Endothelial cell of umbilical vein (primary cell): Measurements from ENCODE around the gene TRPM8. TPM values are rescaled to one million over a fixed set of nuclear protein-coding genes. Genes with fewer than 3 reads are reported as not detected.

Source experiments
- BruUV-seq: library from RNA; stranded (reverse); fragments of 400-500 nt; replicated peaks from 2 replicates; lab custom pipeline; 2021; lab: Mats Ljungman, UMichigan
- CTCF ChIA-PET: fragments of 300-600, 350-600 bp; sonication (Branson Sonifier 250); formaldehyde crosslinking; loops from one replicate; lab custom pipeline; 2021; ENCODE audit warnings: antibody characterized with exemption, inconsistent platforms; lab: Charles Lee
- POLR2A ChIA-PET: fragments of 300-600, 350-600 bp; sonication (Branson Sonifier 250); formaldehyde crosslinking; loops from one replicate; lab custom pipeline; 2021; ENCODE audit warnings: antibody characterized with exemption, inconsistent platforms; lab: Charles Lee
- DNase-seq: peaks from one replicate; pipeline ENCODE4 v3.0.0-alpha.2; 2011; ENCODE audit warnings: low read depth, low spot score
- FAIRE-seq: peaks from 2 replicates; lab custom pipeline; 2011; peaks lifted over from hg19 to GRCh38; lab: Jason Lieb, UNC
- H2AFZ ChIP-seq: 2 replicates; pipeline ENCODE4 v1.6.0; 2012; ENCODE audit warnings: low read depth, low read length, control low read depth, inconsistent platforms
- H3K27ac ChIP-seq: 2 replicates; pipeline ENCODE4 v1.5.1; 2011; ENCODE audit warnings: low read depth, mild to moderate bottlenecking, control low read depth, low read length, moderate library complexity; ENCODE audit not compliant: insufficient read depth
- H3K27me3 ChIP-seq, 2 experiments: 2 replicates each; pipeline versions ENCODE4 v1.6.0 to v1.6.1; 2011; ENCODE audit warnings: low read length in 2 of 2, mixed read lengths in 1 of 2; ENCODE audit not compliant: control insufficient read depth in 2 of 2, insufficient read depth in 2 of 2
- H3K36me3 ChIP-seq, 2 experiments: 2 replicates in 1 of 2; 3 replicates in 1 of 2; pipeline ENCODE4 v1.5.1; 2011; ENCODE audit warnings: low read length in 2 of 2, mild to moderate bottlenecking in 1 of 2, moderate library complexity in 1 of 2; ENCODE audit not compliant: control insufficient read depth in 2 of 2, insufficient read depth in 2 of 2; ENCODE audit errors: extremely low read depth in 1 of 2
- H3K4me1 ChIP-seq: 3 replicates; pipeline ENCODE4 v1.5.1; 2011; ENCODE audit warnings: mild to moderate bottlenecking, low read length; ENCODE audit not compliant: control insufficient read depth, insufficient read depth; ENCODE audit errors: extremely low read depth
- H3K4me2 ChIP-seq: 2 replicates; pipeline ENCODE4 v1.6.1; 2011; ENCODE audit warnings: low read length, control low read depth, mixed read lengths; ENCODE audit not compliant: insufficient read depth
- H3K4me3 ChIP-seq, 3 experiments: fragments of 200-600 bp in 1 of 3; sonication (generic), shearing (Covaris generic) in 1 of 3; replicated peaks in 1 of 3; 2 replicates each; pipeline ENCODE4 v1.5.1; 2011 to 2016; ENCODE audit warnings: control low read depth in 3 of 3, low read length in 3 of 3, mild to moderate bottlenecking in 2 of 3, inconsistent platforms in 1 of 3, low read depth in 1 of 3, moderate library complexity in 1 of 3; ENCODE audit not compliant: insufficient read depth in 1 of 3
- H3K79me2 ChIP-seq: 2 replicates; pipeline ENCODE4 v1.6.0; 2012; ENCODE audit warnings: low read length, inconsistent platforms; ENCODE audit not compliant: control insufficient read depth, insufficient read depth
- H3K9ac ChIP-seq: replicated peaks from 2 replicates; pipeline ENCODE3; 2011; ENCODE audit warnings: low read length, control low read depth; ENCODE audit not compliant: insufficient read depth; ENCODE audit errors: extremely low read depth
- H3K9me1 ChIP-seq: replicated peaks from 3 replicates; pipeline ENCODE4 v1.6.0; 2011; ENCODE audit warnings: mild to moderate bottlenecking, low read length; ENCODE audit not compliant: control insufficient read depth, insufficient read depth; ENCODE audit errors: extremely low read depth
- H3K9me3 ChIP-seq: replicated peaks from 2 replicates; pipeline ENCODE4 v1.5.1; 2012; ENCODE audit warnings: low read length, inconsistent platforms; ENCODE audit not compliant: control insufficient read depth, insufficient read depth
- H4K20me1 ChIP-seq: replicated peaks from 2 replicates; pipeline ENCODE3; 2011; ENCODE audit warnings: mild to moderate bottlenecking, low read length; ENCODE audit not compliant: control insufficient read depth, insufficient read depth; ENCODE audit errors: extremely low read depth
- CTCF ChIP-seq, 2 donors: IDR thresholded peaks; 1 replicate in 1 of 2; 2 replicates in 1 of 2; pipeline ENCODE4 v1.5.1; 2011; ENCODE audit warnings: low read length in 2 of 2, mild to moderate bottlenecking in 2 of 2, moderate library complexity in 2 of 2, control low read depth in 1 of 2, inconsistent platforms in 1 of 2, low read depth in 1 of 2; ENCODE audit not compliant: insufficient read depth in 1 of 2; ENCODE audit errors: extremely low read depth in 1 of 2
- EZH2 ChIP-seq: IDR thresholded peaks from 2 replicates; pipeline ENCODE4 v1.6.1; 2012; ENCODE audit warnings: borderline replicate concordance, low read depth, mild to moderate bottlenecking, moderate library complexity, low read length, inconsistent platforms; ENCODE audit not compliant: severe bottlenecking
- FOS ChIP-seq: IDR thresholded peaks from 2 replicates; pipeline ENCODE4 v1.6.1; 2011; ENCODE audit warnings: mild to moderate bottlenecking, low read length, moderate library complexity, borderline replicate concordance; ENCODE audit not compliant: insufficient read depth
- GATA2 ChIP-seq: IDR thresholded peaks from 2 replicates; pipeline ENCODE4 v1.7.0; 2011; ENCODE audit warnings: low read depth, mild to moderate bottlenecking, moderate library complexity, mixed read lengths, low read length; ENCODE audit not compliant: insufficient read length, insufficient read depth
- JUN ChIP-seq: IDR thresholded peaks from 2 replicates; pipeline ENCODE4 v1.6.1; 2011; ENCODE audit warnings: borderline replicate concordance, low read depth; ENCODE audit not compliant: insufficient read length, insufficient read depth
- MAX ChIP-seq: IDR thresholded peaks from 2 replicates; pipeline ENCODE4 v1.6.1; 2011; ENCODE audit not compliant: insufficient read depth, insufficient read length
- MYC ChIP-seq: IDR thresholded peaks from one replicate; pipeline ENCODE4 v1.6.1; 2011; ENCODE audit warnings: mild to moderate bottlenecking, low read depth, low read length
- POLR2A ChIP-seq: IDR thresholded peaks from 2 replicates; pipeline ENCODE4 v1.6.1; 2012; ENCODE audit warnings: low read depth, mild to moderate bottlenecking, control low read depth, low read length
- POLR2AphosphoS5 ChIP-seq: IDR thresholded peaks from 2 replicates; pipeline ENCODE4 v1.6.1; 2012; ENCODE audit warnings: low read depth, mild to moderate bottlenecking, control low read depth, low read length, moderate library complexity; ENCODE audit not compliant: insufficient read depth
- dilution Hi-C: fragments of 300-500 bp; cut with MboI; formaldehyde crosslinking; loops from one replicate; pipeline ENCODE4 v1.15.0; 2019; ENCODE audit warnings: low sequenced_read_pairs; ENCODE audit not compliant: extremely low pct_ligation_motif_present
- intact Hi-C: fragments of 100-400 bp; cut with micrococcal nuclease; formaldehyde crosslinking; loops from one replicate; pipeline ENCODE4 v1.10.0; 2022
- polyA plus RNA-seq, 4 experiments: library from polyadenylated mRNA; depleted of rRNA in 3 of 4; stranded (reverse) in 3 of 4; unstranded in 1 of 4; fragments of >200 nt; gene quantifications; 2 replicates each; pipeline versions ENCODE4 v1.2.1 to v1.2.3, GENCODE V29; 2011 to 2012; ENCODE audit warnings: missing spikeins in 1 of 4
- total RNA-seq: library from RNA; stranded (reverse); gene quantifications from 2 replicates; pipeline ENCODE4 v1.2.3, GENCODE V29; 2021

TRPM8 gene
- total and polyA plus RNA-seq, 2 donors (not counting 3 experiments of a cell fraction or from before 2014, with no cell fraction given) = not detected

GRCh38 chr2:233882353-233882752 lies 34.8 kb upstream of the TRPM8 start:
- ChIA-PET CTCF (no interaction called here), POLR2A (no interaction called here)
- no peak overlapping the region for H3K4me3 ChIP-seq
- no peaks in the 10 kb centered on the region for H3K27me3 ChIP-seq
- no peaks in the 10 kb centered on the region for H3K36me3 ChIP-seq
- DNase-seq = no peak
- no peak overlapping the region for H3K9ac ChIP-seq
- intact Hi-C loops (no loop called here), dilution Hi-C loops (no loop called here)
- H4K20me1 ChIP-seq = no peaks in the 10 kb centered on the region
- H3K4me2 ChIP-seq = no peak overlapping the region
- FAIRE-seq = no peak
- H3K27ac ChIP-seq = no peak overlapping the region
- no peaks in the 10 kb centered on the region for H3K79me2 ChIP-seq
- H3K9me3 ChIP-seq = no peaks in the 10 kb centered on the region
- no TSS peak for BruUV-seq
- H2AFZ ChIP-seq = no peak overlapping the region
- TF ChIP-seq JUN (no peak), POLR2A (no peak), CTCF (IDR thresholded peaks at IDR 0.05; ENCODE audit: extremely low read depth in 1 of 2, insufficient read depth in 1 of 2, low read depth in 1 of 2, low read length in 2 of 2) (no peak), EZH2 (no peak)
- H3K4me1 ChIP-seq = no peaks in the 10 kb centered on the region
- H3K9me1 ChIP-seq = no peaks in the 10 kb centered on the region

- H3K79me2 ChIP-seq = no peaks in the 10 kb centered on the region
- POLR2A ChIA-PET = no interaction called here
- no peaks in the 10 kb centered on the region for H3K9me3 ChIP-seq
- no peaks in the 10 kb centered on the region for H3K9me1 ChIP-seq
- H2AFZ ChIP-seq = no peak overlapping the region
- BruUV-seq = no TSS peak
- H3K4me2 ChIP-seq = no peak overlapping the region
- TF ChIP-seq MAX (no peak), POLR2AphosphoS5 (no peak), JUN (no peak), GATA2 (no peak), MYC (no peak), POLR2A (no peak), EZH2 (no peak), FOS (no peak), CTCF (IDR thresholded peaks at IDR 0.05; ENCODE audit: extremely low read depth in 1 of 2, insufficient read depth in 1 of 2, low read depth in 1 of 2, low read length in 2 of 2) (no peak)
- H3K27me3 ChIP-seq = peaks cover 3% of the 10 kb centered on the region in 2 experiments
- H3K4me1 ChIP-seq = no peaks in the 10 kb centered on the region
- DNase-seq (no peak), FAIRE-seq (no peak)
- no peaks in the 10 kb centered on the region for H4K20me1 ChIP-seq
- no peak overlapping the region for H3K4me3 ChIP-seq
- dilution Hi-C loops = no loop called here
- H3K36me3 ChIP-seq = no peaks in the 10 kb centered on the region
- CTCF ChIA-PET = no interaction called here
- H3K27ac ChIP-seq = no peak overlapping the region
- H3K9ac ChIP-seq = no peak overlapping the region
- intact Hi-C loops = no loop called here
These were observed 24.4 kb upstream of the TRPM8 start for GRCh38 chr2:233892793-233893192.
